ENCODE results near the gene ZNF831. TPM values are rescaled to one million over a fixed set of nuclear protein-coding genes. Genes with fewer than 3 reads are reported as not detected.

The ZNF831 gene
- polyA plus RNA-seq, 1 of the 3 experiments (the other 2 are of a cell fraction) = not detected

- 33% methylated on average over 7 of the region's 7 CpGs for WGBS (ENCODE audit: low lambda C conversion rate)
- H3K4me3 ChIP-seq (ENCODE audit: low read depth in 2 of 2, low read length in 1 of 2) = no peak overlapping the region
- no peak overlapping the region for H3K9ac ChIP-seq
- H3K9me3 ChIP-seq = no peaks in the 10 kb centered on the region
- DNase-seq = no peak
- no peaks in the 10 kb centered on the region for H3K4me1 ChIP-seq (ENCODE audit: control insufficient read depth in 1 of 2, insufficient read depth in 2 of 2, low read depth in 1 of 2, low read length in 1 of 2)
- H3K27ac ChIP-seq (ENCODE audit: low read depth in 2 of 2, low read length in 1 of 2) = no peak overlapping the region
- no peaks in the 10 kb centered on the region for H3K36me3 ChIP-seq (replicated peaks in 1 of 2; ENCODE audit: control insufficient read depth in 1 of 2, insufficient read depth in 2 of 2, low read length in 1 of 2)
- no peak overlapping the region for H2AFZ ChIP-seq (ENCODE audit: low read depth)
- H3K27me3 ChIP-seq (ENCODE audit: insufficient read depth) = no peaks in the 10 kb centered on the region; the same call in 1 of the 2 replicates
- H3F3A ChIP-seq (replicated peaks; ENCODE audit: insufficient read depth) = no peaks in the 10 kb centered on the region
- H3K9me2 ChIP-seq = no peaks in the 10 kb centered on the region
- TF ChIP-seq FOXJ3 (CRISPR knock-in tag; IDR thresholded peaks at IDR 0.05) = no peak
- TF ChIP-seq RXRA (IDR thresholded peaks at IDR 0.05; ENCODE audit: borderline replicate concordance, low read depth) = no peak
- TF ChIP-seq POLR2AphosphoS5 (IDR thresholded peaks at IDR 0.05; ENCODE audit: low read depth, low read length) = no peak
- no peak for TF ChIP-seq RAD21 (IDR thresholded peaks at IDR 0.05; ENCODE audit: low read length)
- TF ChIP-seq SMC3 (IDR thresholded peaks at IDR 0.05; ENCODE audit: low read depth, low read length) = no peak
- TF ChIP-seq CHD2 (IDR thresholded peaks at IDR 0.05; ENCODE audit: low read length, partially characterized antibody) = no peak
- no peak for TF ChIP-seq CTCF (IDR thresholded peaks at IDR 0.05)
- no peak for TF ChIP-seq MEF2A (IDR thresholded peaks at IDR 0.05; ENCODE audit: borderline replicate concordance, low read depth)
- TF ChIP-seq YY1 (IDR thresholded peaks at IDR 0.05; ENCODE audit: low read depth) = no peak
- no peak for TF ChIP-seq NFIC (IDR thresholded peaks at IDR 0.05; ENCODE audit: borderline replicate concordance)
- no peak for TF ChIP-seq USF1 (IDR thresholded peaks at IDR 0.05; ENCODE audit: borderline replicate concordance, low read depth)
- no peak for TF ChIP-seq FOSL2 (IDR thresholded peaks at IDR 0.05; ENCODE audit: borderline replicate concordance, low read depth)
- no peak for TF ChIP-seq PBX3 (IDR thresholded peaks at IDR 0.05)
- TF ChIP-seq JUND (IDR thresholded peaks at IDR 0.05) = no peak
- no peak for TF ChIP-seq ELF1 (IDR thresholded peaks at IDR 0.05)
- no peak for TF ChIP-seq TAF1 (IDR thresholded peaks at IDR 0.05; ENCODE audit: borderline replicate concordance, low read depth, low read length)
- ChIA-PET CTCF (interaction anchor here (0.8 kb wide), 1 partner anchor 21 kb away, joined by 4 read pairs; no protein-coding TSS in a partner anchor), POLR2A (no interaction called here)
- no peak overlapping the region for H3K4me2 ChIP-seq
- H3K79me2 ChIP-seq (ENCODE audit: insufficient read depth) = no peaks in the 10 kb centered on the region
- H4K20me1 ChIP-seq (ENCODE audit: insufficient read depth) = no peaks in the 10 kb centered on the region
Observed at GRCh38 chr20:59125836-59126235, 37.8 kb upstream of the ZNF831 start.

- Histone ChIP-seq H3K9ac (no peak overlapping the region), H3K4me2 (no peak overlapping the region), H3K9me2 (no peaks in the 10 kb centered on the region), H3K9me3 (no peaks in the 10 kb centered on the region), H3K79me2 (ENCODE audit: insufficient read depth) (no peaks in the 10 kb centered on the region), H2AFZ (ENCODE audit: low read depth) (no peak overlapping the region), H3K4me3 (ENCODE audit: low read depth in 2 of 2, low read length in 1 of 2) (no peak overlapping the region), H3K36me3 (replicated peaks in 1 of 2; ENCODE audit: control insufficient read depth in 1 of 2, insufficient read depth in 2 of 2, low read length in 1 of 2) (no peaks in the 10 kb centered on the region), H3K27ac (ENCODE audit: low read depth in 2 of 2, low read length in 1 of 2) (no peak overlapping the region), H4K20me1 (ENCODE audit: insufficient read depth) (no peaks in the 10 kb centered on the region), H3K4me1 (ENCODE audit: control insufficient read depth in 1 of 2, insufficient read depth in 2 of 2, low read depth in 1 of 2, low read length in 1 of 2) (no peaks in the 10 kb centered on the region), H3F3A (replicated peaks; ENCODE audit: insufficient read depth) (no peaks in the 10 kb centered on the region), H3K27me3 (ENCODE audit: insufficient read depth) (no peaks in the 10 kb centered on the region; the same call in 1 of the 2 replicates)
- POLR2A ChIA-PET = no interaction called here
- 29% methylated on average over 6 of the region's 6 CpGs for WGBS (ENCODE audit: low lambda C conversion rate)
- DNase-seq = no peak
- CTCF ChIA-PET = no interaction called here
- TF ChIP-seq JUND (IDR thresholded peaks at IDR 0.05) = no peak
- TF ChIP-seq FOXJ3 (CRISPR knock-in tag; IDR thresholded peaks at IDR 0.05) = no peak
- TF ChIP-seq EZH2phosphoT487 (IDR thresholded peaks at IDR 0.05; ENCODE audit: borderline replicate concordance, low read depth) = no peak
- no peak for TF ChIP-seq USF2 (IDR thresholded peaks at IDR 0.05; ENCODE audit: borderline replicate concordance, low read depth, low read length)
- TF ChIP-seq GATA2 (CRISPR knock-in tag; IDR thresholded peaks at IDR 0.05) = no peak
- TF ChIP-seq FOSL2 (IDR thresholded peaks at IDR 0.05; ENCODE audit: borderline replicate concordance, low read depth) = no peak
- no peak for TF ChIP-seq MXI1 (IDR thresholded peaks at IDR 0.05; ENCODE audit: low read depth, low read length)
- no peak for TF ChIP-seq GABPA (IDR thresholded peaks at IDR 0.05; ENCODE audit: low read depth)
- no peak for TF ChIP-seq TCF12 (IDR thresholded peaks at IDR 0.05)
- no peak for TF ChIP-seq RFX5 (IDR thresholded peaks at IDR 0.05; ENCODE audit: low read length)
- no peak for TF ChIP-seq USF1 (IDR thresholded peaks at IDR 0.05; ENCODE audit: borderline replicate concordance, low read depth)
- no peak for TF ChIP-seq RAD21 (IDR thresholded peaks at IDR 0.05; ENCODE audit: low read length)
- TF ChIP-seq POLR2AphosphoS5 (IDR thresholded peaks at IDR 0.05; ENCODE audit: low read depth, low read length) = no peak
- TF ChIP-seq TEAD4 (IDR thresholded peaks at IDR 0.05; ENCODE audit: borderline replicate concordance, insufficient read depth) = no peak
Observed at GRCh38 chr20:59127839-59128238, 35.8 kb upstream of the ZNF831 start.
